ENCODE measurements around the gene TMA7. TPM values are rescaled to one million over a fixed set of nuclear protein-coding genes. Genes with fewer than 3 reads are reported as not detected.

TMA7 gene
- total and polyA plus RNA-seq, 2 of the 13 experiments (the other 11 are each of a cell fraction or from before 2014, with no cell fraction given), result 100 to 486 TPM

DNA sequence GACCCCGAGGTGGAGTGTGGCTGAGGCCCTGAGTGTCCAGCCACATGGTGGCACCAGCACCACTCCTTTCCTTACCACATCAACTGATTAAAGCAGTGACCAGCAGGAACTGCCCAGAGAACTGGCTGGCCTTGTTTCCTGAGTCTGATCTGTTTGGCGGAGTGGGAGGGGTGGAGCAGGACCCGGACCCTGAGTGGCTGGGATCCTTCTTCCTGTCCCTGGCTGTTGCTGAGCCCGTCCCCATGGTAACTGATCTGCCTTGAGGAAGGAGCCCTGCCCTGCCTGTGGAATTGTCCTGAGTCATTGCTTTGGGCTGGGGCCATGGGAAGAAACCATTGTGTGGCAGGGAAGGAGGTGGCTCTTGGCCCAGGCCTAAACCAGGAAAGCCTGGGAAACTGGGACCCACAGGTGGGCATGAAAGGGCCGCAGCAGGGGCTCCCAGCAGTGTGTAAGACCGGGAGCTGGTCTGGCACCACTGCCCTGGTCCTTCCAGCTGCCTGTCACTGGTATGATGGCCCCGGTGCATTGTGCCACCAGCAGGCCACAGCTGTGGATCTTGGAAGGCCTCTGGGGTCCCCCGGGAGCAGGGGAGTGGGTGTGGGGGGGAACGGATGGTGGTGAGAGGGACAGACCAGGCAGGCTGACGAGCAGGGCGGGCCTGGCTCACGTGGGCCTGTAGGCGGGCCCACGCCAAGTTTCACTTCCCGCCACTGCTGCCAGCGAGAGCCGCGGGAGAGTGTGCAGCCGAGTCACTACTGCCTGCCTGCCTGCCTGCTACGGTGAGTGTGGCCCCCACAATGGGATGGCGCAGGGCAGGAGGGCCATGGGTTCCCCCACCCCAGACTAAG is 25.7 kb downstream of the TMA7 start (continued):
- TF ChIP-seq, protein P1, sequence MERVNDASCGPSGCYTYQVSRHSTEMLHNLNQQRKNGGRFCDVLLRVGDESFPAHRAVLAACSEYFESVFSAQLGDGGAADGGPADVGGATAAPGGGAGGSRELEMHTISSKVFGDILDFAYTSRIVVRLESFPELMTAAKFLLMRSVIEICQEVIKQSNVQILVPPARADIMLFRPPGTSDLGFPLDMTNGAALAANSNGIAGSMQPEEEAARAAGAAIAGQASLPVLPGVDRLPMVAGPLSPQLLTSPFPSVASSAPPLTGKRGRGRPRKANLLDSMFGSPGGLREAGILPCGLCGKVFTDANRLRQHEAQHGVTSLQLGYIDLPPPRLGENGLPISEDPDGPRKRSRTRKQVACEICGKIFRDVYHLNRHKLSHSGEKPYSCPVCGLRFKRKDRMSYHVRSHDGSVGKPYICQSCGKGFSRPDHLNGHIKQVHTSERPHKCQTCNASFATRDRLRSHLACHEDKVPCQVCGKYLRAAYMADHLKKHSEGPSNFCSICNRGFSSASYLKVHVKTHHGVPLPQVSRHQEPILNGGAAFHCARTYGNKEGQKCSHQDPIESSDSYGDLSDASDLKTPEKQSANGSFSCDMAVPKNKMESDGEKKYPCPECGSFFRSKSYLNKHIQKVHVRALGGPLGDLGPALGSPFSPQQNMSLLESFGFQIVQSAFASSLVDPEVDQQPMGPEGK (CRISPR knock-in tag; IDR thresholded peaks at IDR 0.05), result 0 out of 2 replicates have a peak, but pooled peaks have one; percentile 23
- TF ChIP-seq, protein P2, sequence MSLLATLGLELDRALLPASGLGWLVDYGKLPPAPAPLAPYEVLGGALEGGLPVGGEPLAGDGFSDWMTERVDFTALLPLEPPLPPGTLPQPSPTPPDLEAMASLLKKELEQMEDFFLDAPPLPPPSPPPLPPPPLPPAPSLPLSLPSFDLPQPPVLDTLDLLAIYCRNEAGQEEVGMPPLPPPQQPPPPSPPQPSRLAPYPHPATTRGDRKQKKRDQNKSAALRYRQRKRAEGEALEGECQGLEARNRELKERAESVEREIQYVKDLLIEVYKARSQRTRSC (CRISPR knock-in tag; IDR thresholded peaks at IDR 0.05; ENCODE audit: low read depth), result no peak
- TF ChIP-seq ZNF543 (CRISPR knock-in tag; IDR thresholded peaks at IDR 0.05) (no peak), ZFAT (CRISPR knock-in tag; conservative IDR thresholded peaks at IDR 0.05) (no peak), ZNF136 (CRISPR knock-in tag; IDR thresholded peaks at IDR 0.05; ENCODE audit: low read depth) (no peak), HOXA7 (CRISPR knock-in tag; IDR thresholded peaks at IDR 0.05) (no peak), ZBTB3 (CRISPR knock-in tag; IDR thresholded peaks at IDR 0.05; ENCODE audit: borderline replicate concordance, low read depth) (no peak), ZNF232 (CRISPR knock-in tag; IDR thresholded peaks at IDR 0.05; ENCODE audit: borderline replicate concordance) (no peak), NFKBIZ (CRISPR knock-in tag; IDR thresholded peaks at IDR 0.05) (no peak), MYNN (CRISPR knock-in tag; IDR thresholded peaks at IDR 0.05; ENCODE audit: low read depth) (no peak), ZNF33B (CRISPR knock-in tag; IDR thresholded peaks at IDR 0.05) (0 out of 2 replicates have a peak, but pooled peaks have one; percentile 50), ZNF546 (CRISPR knock-in tag; conservative IDR thresholded peaks at IDR 0.05) (no peak), RBAK (CRISPR knock-in tag; IDR thresholded peaks at IDR 0.05) (no peak), KDM4B (CRISPR knock-in tag; IDR thresholded peaks at IDR 0.05) (no peak), ZFP41 (CRISPR knock-in tag; IDR thresholded peaks at IDR 0.05; ENCODE audit: borderline replicate concordance) (no peak), ZFYVE20 (CRISPR knock-in tag; IDR thresholded peaks at IDR 0.05; ENCODE audit: borderline replicate concordance, low read depth) (no peak), KLF15 (CRISPR knock-in tag; IDR thresholded peaks at IDR 0.05; ENCODE audit: borderline replicate concordance) (no peak), MAF1 (CRISPR knock-in tag; IDR thresholded peaks at IDR 0.05; ENCODE audit: borderline replicate concordance) (no peak)
- TF ChIP-seq, protein P3, sequence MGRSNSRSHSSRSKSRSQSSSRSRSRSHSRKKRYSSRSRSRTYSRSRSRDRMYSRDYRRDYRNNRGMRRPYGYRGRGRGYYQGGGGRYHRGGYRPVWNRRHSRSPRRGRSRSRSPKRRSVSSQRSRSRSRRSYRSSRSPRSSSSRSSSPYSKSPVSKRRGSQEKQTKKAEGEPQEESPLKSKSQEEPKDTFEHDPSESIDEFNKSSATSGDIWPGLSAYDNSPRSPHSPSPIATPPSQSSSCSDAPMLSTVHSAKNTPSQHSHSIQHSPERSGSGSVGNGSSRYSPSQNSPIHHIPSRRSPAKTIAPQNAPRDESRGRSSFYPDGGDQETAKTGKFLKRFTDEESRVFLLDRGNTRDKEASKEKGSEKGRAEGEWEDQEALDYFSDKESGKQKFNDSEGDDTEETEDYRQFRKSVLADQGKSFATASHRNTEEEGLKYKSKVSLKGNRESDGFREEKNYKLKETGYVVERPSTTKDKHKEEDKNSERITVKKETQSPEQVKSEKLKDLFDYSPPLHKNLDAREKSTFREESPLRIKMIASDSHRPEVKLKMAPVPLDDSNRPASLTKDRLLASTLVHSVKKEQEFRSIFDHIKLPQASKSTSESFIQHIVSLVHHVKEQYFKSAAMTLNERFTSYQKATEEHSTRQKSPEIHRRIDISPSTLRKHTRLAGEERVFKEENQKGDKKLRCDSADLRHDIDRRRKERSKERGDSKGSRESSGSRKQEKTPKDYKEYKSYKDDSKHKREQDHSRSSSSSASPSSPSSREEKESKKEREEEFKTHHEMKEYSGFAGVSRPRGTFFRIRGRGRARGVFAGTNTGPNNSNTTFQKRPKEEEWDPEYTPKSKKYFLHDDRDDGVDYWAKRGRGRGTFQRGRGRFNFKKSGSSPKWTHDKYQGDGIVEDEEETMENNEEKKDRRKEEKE (IDR thresholded peaks at IDR 0.05), result no peak
